Effector memory CD8-positive, alpha-beta T cell (primary cell): ENCODE results near the gene NF2.

Experiments used
- ATAC-seq: fragments of 150-1000 bp; cut with Tn5 transposase; replicated peaks from 2 replicates; pipeline ENCODE4 v1.10.0; 2021; ENCODE audit warnings: mild to moderate bottlenecking, moderate library complexity
- DNase-seq, 3 experiments: peaks; one replicate each; pipeline ENCODE4 v3.0.0; 2021
- H3K27ac Mint-ChIP-seq, 2 donors: one replicate each; pipeline ENCODE4 v1.8.0; 2022; ENCODE audit warnings: mild to moderate bottlenecking in 2 of 2, mixed read lengths in 2 of 2, moderate library complexity in 2 of 2
- H3K27me3 Mint-ChIP-seq, 2 donors: one replicate each; pipeline ENCODE4 v1.8.0; 2022; ENCODE audit warnings: mixed read lengths in 2 of 2
- H3K36me3 Mint-ChIP-seq: one replicate; pipeline ENCODE4 v1.8.0; 2022; ENCODE audit warnings: mild to moderate bottlenecking, moderate library complexity, mixed read lengths; ENCODE audit not compliant: insufficient read depth
- H3K4me1 Mint-ChIP-seq, 2 donors: one replicate each; pipeline ENCODE4 v1.8.0; 2022; ENCODE audit warnings: low read depth in 2 of 2, mixed read lengths in 2 of 2
- H3K4me3 Mint-ChIP-seq, 2 donors: one replicate each; pipeline ENCODE4 v1.8.0; 2022; ENCODE audit warnings: mild to moderate bottlenecking in 2 of 2, mixed read lengths in 2 of 2, moderate library complexity in 2 of 2
- H3K9me3 Mint-ChIP-seq, 2 donors: one replicate each; pipeline ENCODE4 v1.8.0; 2022; ENCODE audit warnings: mixed read lengths in 2 of 2

NF2 gene

GRCh38 chr22:29737251-29738117 is 134.1 kb downstream of the NF2 start:
- H3K4me1 Mint-ChIP-seq, result no peaks in the 10 kb centered on the region
- no peaks in the 10 kb centered on the region for H3K9me3 Mint-ChIP-seq
- peaks cover 11% of the 10 kb centered on the region for H3K36me3 Mint-ChIP-seq
- H3K27me3 Mint-ChIP-seq, result no peaks in the 10 kb centered on the region
- H3K27ac Mint-ChIP-seq, result peak overlapping the region in 1 of 2 donors; percentile 49
- ATAC-seq, result no peak
- H3K4me3 Mint-ChIP-seq, result no peak overlapping the region
- DNase-seq, result no peak

DNA sequence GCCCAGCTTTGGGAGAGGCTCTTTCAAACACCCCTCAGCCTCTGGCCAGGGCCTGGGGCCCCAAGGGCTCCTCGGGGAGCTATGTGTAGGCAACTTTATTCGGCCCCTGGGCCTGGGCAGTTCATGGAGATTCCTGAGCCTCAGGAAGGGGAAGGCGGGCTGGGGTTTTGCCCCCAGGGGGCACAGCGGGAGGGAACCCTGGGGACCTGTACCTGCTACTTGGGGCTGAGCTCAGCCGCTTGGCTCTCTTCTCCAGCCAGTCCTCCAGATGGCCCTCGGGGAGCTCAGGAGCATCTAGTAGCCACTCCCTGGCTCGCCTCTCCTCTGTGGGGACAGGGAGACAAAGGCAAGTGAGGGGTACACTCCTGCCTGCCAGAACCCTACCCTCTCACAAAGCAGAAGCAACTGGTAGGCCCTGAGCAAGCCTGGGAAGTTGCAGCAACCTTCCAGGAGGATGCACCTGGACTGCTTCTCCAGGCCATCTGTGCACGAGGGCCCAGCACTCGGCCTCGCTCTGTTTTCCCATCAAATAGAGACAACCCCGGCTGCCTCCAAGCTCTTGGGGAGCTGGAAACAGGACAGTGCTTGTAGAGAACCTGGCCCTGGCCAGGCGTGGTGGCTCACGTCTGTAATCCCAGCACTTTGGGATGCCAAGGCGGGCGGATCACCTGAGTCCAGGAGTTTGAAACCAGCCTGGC is 134.8 kb downstream of the NF2 start:
- peaks cover 11% of the 10 kb centered on the region for H3K36me3 Mint-ChIP-seq
- no peaks in the 10 kb centered on the region for H3K27me3 Mint-ChIP-seq

GRCh38 chr22:29739346-29739875 is 136.0 kb downstream of the NF2 start:
- DNase-seq (no peak), ATAC-seq (no peak)
- Mint-ChIP-seq H3K27me3 (no peaks in the 10 kb centered on the region), H3K9me3 (no peaks in the 10 kb centered on the region), H3K4me1 (no peaks in the 10 kb centered on the region), H3K4me3 (no peak overlapping the region), H3K27ac (no peak overlapping the region), H3K36me3 (peaks cover 11% of the 10 kb centered on the region)

More for the DNA sequence above, 134.8 kb downstream of the NF2 start:
- ATAC-seq, result no peak
- Mint-ChIP-seq H3K4me1 (no peaks in the 10 kb centered on the region), H3K4me3 (no peak overlapping the region), H3K9me3 (no peaks in the 10 kb centered on the region), H3K27ac (peak overlapping the region in 1 of 2 donors; percentile 74)
- DNase-seq, result no peak

DNA sequence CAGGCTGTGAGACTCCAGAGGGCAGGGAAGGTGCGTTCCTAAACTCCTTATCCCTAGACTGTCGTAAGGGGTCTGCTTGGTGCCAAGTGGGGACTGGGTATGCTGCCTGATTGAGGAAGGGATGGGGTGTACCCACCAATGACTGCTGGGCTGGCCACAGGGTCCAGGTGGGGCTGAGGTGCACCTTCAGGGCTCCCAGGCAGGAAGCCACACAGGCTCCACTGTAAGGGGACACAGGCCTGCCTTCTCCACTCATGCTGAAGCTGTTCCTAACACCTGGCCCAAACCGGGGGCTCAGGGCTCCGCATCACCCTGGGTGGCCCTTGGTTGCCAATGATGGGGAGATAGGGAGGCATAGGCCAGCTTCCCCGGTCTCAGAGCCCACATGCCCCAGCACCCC is 136.8 kb downstream of the NF2 start:
- no peak for DNase-seq
- H3K27me3 Mint-ChIP-seq, result no peaks in the 10 kb centered on the region
- peaks cover 11% of the 10 kb centered on the region for H3K36me3 Mint-ChIP-seq

GRCh38 chr22:29741926-29742325 is 138.5 kb downstream of the NF2 start:
- peaks cover 11% of the 10 kb centered on the region for H3K36me3 Mint-ChIP-seq
- no peak for DNase-seq
- no peak overlapping the region for H3K4me3 Mint-ChIP-seq
- no peaks in the 10 kb centered on the region for H3K9me3 Mint-ChIP-seq
- H3K27me3 Mint-ChIP-seq, result no peaks in the 10 kb centered on the region
- no peak for ATAC-seq
- no peaks in the 10 kb centered on the region for H3K4me1 Mint-ChIP-seq
- peak overlapping the region in 1 of 2 donors; percentile 38 for H3K27ac Mint-ChIP-seq

More for the DNA sequence above, 136.8 kb downstream of the NF2 start:
- no peak for ATAC-seq
- Mint-ChIP-seq H3K4me3 (no peak overlapping the region), H3K4me1 (no peaks in the 10 kb centered on the region), H3K27ac (no peak overlapping the region), H3K9me3 (no peaks in the 10 kb centered on the region)

- H3K36me3 Mint-ChIP-seq, result peaks cover 11% of the 10 kb centered on the region
- ATAC-seq, result no peak
- no peak overlapping the region for H3K4me3 Mint-ChIP-seq
- no peaks in the 10 kb centered on the region for H3K27me3 Mint-ChIP-seq
- H3K9me3 Mint-ChIP-seq, result no peaks in the 10 kb centered on the region
- peak overlapping the region in 1 of 2 donors; percentile 38 for H3K27ac Mint-ChIP-seq
- no peak for DNase-seq
- no peaks in the 10 kb centered on the region for H3K4me1 Mint-ChIP-seq
Observed at GRCh38 chr22:29742326-29742725, 138.9 kb downstream of the NF2 start.

DNA sequence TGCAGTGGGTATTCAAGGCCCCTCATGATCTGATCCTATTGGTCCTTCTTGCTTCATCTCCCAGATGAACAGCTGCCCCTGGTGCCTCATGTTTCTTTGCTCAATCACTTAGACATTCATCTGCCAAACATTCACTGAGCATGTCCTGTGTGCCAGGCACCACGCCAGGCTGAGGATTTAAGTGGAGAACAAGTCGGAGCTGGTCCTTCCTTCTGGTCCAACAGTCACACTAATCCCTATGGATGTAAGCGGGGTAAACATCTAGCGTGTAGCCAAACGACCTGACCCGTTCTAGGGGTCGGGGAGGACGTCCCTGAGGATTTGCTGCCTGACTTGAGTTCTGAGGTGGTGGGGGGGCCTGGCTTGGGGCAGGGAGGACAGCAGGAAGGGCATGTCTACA is 141.5 kb downstream of the NF2 start:
- no peak for DNase-seq
- no peak overlapping the region for H3K27ac Mint-ChIP-seq
- H3K4me3 Mint-ChIP-seq, result no peak overlapping the region
- ATAC-seq, result no peak
- H3K36me3 Mint-ChIP-seq, result peaks cover 8% of the 10 kb centered on the region
- peaks cover 0 to 4% of the 10 kb centered on the region in 2 donors for H3K4me1 Mint-ChIP-seq
- no peaks in the 10 kb centered on the region for H3K9me3 Mint-ChIP-seq
- H3K27me3 Mint-ChIP-seq, result no peaks in the 10 kb centered on the region

DNA sequence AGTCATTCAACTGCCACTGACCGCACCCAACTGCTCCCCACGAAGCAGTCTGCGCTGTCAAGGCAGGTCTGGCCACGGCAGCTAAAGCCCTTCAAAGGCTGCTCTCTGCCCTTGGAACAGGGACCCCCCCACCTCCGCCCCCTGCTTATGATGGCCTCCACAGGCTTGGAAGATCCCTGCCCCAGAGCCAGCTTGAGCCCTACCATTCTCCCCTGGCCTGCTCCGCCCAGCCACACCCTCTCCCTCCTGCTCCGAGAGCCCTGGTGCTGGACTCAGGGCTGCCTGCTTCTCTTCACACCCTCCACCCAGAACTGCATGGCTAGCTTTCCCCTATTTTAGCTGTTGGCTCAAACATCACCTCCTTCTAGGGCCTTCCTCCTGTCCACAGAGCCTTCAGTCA is 144.4 kb downstream of the NF2 start:
- Mint-ChIP-seq H3K4me3 (no peak overlapping the region), H3K27ac (peak overlapping the region; percentile 50 to 65), H3K4me1 (peaks cover 14 to 20% of the 10 kb centered on the region in 2 donors), H3K9me3 (no peaks in the 10 kb centered on the region), H3K27me3 (no peaks in the 10 kb centered on the region), H3K36me3 (peaks cover 8% of the 10 kb centered on the region)
- no peak for DNase-seq
- no peak for ATAC-seq
